H1 (cell line): ENCODE data around the gene UPF1. TPM values are rescaled to one million over a fixed set of nuclear protein-coding genes. Genes with fewer than 3 reads are reported as not detected.

Source experiments
- HDAC2 ChIP-seq, 2 experiments: fragments of 300-600 bp in 1 of 2; sonication (generic) in 1 of 2; IDR thresholded peaks; 2 replicates each; pipeline ENCODE4 v1.6.1; 2011 to 2012; ENCODE audit warnings: low read depth in 2 of 2, low read length in 2 of 2, mild to moderate bottlenecking in 2 of 2, moderate library complexity in 2 of 2, borderline replicate concordance in 1 of 2, inconsistent platforms in 1 of 2
- KDM5A ChIP-seq: fragments of 200-600 bp; IDR thresholded peaks from 2 replicates; pipeline ENCODE4 v1.7.1; 2012; ENCODE audit warnings: mild to moderate bottlenecking, low read length, inconsistent platforms, mixed read lengths
- POLR2A ChIP-seq, 2 experiments: IDR thresholded peaks; 1 replicate in 1 of 2; 2 replicates in 1 of 2; pipeline ENCODE4 v1.6.1; 2011; ENCODE audit warnings: low read depth in 2 of 2, low read length in 2 of 2, mild to moderate bottlenecking in 2 of 2; ENCODE audit errors: control extremely low read depth in 1 of 2
- RXRA ChIP-seq: IDR thresholded peaks from 2 replicates; pipeline ENCODE4 v1.6.1; 2011; ENCODE audit warnings: low read depth, mild to moderate bottlenecking, low read length, moderate library complexity; ENCODE audit not compliant: insufficient read depth
- SAP30 ChIP-seq: fragments of 300-600 bp; sonication (generic); IDR thresholded peaks from 2 replicates; pipeline ENCODE4 v1.7.1; 2012; ENCODE audit warnings: low read length, moderate library complexity, mild to moderate bottlenecking, inconsistent platforms; ENCODE audit not compliant: insufficient read depth, insufficient replicate concordance
- SIX5 ChIP-seq: IDR thresholded peaks from 2 replicates; pipeline ENCODE4 v1.6.1; 2011; ENCODE audit warnings: mild to moderate bottlenecking, low read depth, low read length
- TAF7 ChIP-seq: optimal IDR thresholded peaks from 2 replicates; pipeline ENCODE3; 2011; ENCODE audit warnings: low read depth, mild to moderate bottlenecking, inconsistent platforms, low read length, moderate library complexity, borderline replicate concordance
- TCF12 ChIP-seq: IDR thresholded peaks from 2 replicates; pipeline ENCODE4 v1.6.1; 2011; ENCODE audit warnings: low read depth, mild to moderate bottlenecking, low read length
- polyA plus RNA-seq, 7 experiments: library from polyadenylated mRNA; depleted of rRNA in 3 of 7; stranded (reverse) in 5 of 7; unstranded in 2 of 7; fragments of >200 nt in 5 of 7; fragments of 200-250 nt in 2 of 7; gene quantifications; 1 replicate in 5 of 7; 2 replicates in 1 of 7; 4 replicates in 1 of 7; pipeline versions ENCODE4 v1.2.1 to v1.2.3, GENCODE V29; 2011 to 2013; ENCODE audit warnings: missing spikeins in 2 of 7, mixed read lengths in 2 of 7
- total RNA-seq: library from RNA; stranded (reverse); fragmentation: NEBNext Ultra II Directional; extraction: Animal tissue kit (Norgen Biotek cat#: 25700); gene quantifications from 2 replicates; pipeline ENCODE4 v1.2.1, GENCODE V29; 2021

The UPF1 gene
- total and polyA plus RNA-seq, 2 of the 8 experiments (the other 6 are each of a cell fraction or from before 2014, with no cell fraction given), result 46.4 to 62.0 TPM

DNA sequence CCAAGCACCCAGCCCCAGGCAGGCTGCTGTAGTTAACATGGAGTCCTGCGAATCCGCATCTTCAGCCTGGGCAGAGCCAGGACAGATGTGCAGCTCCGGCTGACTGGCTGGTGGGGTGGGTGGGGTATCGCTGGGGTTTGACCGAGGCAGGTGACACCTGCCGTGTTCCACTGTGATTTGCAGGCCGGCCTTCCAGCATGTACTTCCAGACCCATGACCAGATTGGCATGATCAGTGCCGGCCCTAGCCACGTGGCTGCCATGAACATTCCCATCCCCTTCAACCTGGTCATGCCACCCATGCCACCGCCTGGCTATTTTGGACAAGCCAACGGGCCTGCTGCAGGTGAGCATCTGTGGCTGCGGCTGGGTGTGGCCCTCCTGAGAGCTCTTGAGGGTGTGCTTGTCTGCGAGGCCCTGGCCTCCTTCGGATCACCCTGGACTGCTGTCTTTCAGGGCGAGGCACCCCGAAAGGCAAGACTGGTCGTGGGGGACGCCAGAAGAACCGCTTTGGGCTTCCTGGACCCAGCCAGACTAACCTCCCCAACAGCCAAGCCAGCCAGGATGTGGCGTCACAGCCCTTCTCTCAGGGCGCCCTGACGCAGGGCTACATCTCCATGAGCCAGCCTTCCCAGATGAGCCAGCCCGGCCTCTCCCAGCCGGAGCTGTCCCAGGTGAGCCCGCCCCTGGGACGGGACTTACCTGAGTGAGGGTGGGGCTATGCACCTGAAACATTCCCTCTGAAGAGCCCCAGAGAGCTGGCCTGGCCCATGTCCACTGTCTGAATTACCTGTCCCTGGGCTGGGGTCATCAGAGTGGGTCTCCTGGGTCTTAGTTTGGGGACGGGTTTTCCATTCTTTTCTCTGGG is 33.6 kb downstream of the UPF1 start (continued):
- TF ChIP-seq SIX5 (no peak), POLR2A (IDR thresholded peaks at IDR 0.05; ENCODE audit: control extremely low read depth in 1 of 2, low read depth in 2 of 2, low read length in 2 of 2) (no peak), RXRA (no peak), KDM5A (no peak), HDAC2 (IDR thresholded peaks at IDR 0.05; ENCODE audit: borderline replicate concordance in 1 of 2, low read depth in 2 of 2, low read length in 2 of 2) (no peak), TCF12 (no peak), TAF7 (no peak), SAP30 (no peak)
